ENCODE measurements around the gene CYS1.

DNA sequence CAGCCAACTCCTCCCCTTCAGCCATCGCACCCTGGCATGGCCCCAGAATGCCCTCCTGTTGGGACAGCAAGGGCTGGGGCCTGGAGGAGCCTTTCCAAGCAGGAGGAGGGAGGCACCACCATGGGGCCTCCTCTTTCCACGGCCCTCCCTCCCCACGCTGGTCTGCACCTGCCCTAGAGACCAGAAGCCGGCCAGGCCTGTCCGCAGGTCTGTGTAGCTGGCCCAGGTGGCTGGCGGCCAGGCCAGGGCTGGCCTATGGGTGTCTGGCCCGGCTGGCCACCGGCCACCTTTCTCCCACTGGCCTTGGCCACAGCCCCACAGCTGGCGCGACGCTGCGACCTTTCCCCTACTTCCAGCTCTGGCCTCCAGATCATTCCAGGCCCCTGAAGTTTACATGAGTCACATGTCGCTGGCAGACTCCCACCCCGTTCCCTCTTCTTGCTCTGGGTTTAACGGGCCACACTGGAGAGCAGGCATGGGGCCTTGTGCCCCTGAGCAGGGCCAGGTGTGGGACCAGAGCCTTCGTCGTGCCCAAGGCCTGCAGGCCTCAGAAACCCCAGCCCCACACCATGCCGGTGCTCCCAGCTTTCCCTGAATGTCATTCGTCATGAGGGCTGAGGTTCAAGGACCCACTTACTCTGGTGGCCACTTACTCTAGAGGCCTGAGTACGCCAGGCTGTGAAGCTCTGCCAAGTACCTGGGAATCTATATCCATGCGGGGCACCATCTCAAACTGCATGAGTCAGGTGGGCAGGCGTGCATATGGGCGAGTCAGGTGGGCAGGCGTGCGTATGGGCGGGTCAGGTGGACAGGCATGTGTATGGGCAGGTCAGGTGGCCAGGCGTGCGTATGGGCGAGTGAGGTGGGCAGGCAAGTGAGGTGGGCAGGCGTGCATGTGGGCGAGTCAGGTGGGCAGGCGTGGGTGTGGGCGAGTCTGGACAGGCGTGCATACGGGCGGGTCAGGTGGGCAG, 70.1 kb downstream of the CYS1 start:
- TF ChIP-seq, protein P1, sequence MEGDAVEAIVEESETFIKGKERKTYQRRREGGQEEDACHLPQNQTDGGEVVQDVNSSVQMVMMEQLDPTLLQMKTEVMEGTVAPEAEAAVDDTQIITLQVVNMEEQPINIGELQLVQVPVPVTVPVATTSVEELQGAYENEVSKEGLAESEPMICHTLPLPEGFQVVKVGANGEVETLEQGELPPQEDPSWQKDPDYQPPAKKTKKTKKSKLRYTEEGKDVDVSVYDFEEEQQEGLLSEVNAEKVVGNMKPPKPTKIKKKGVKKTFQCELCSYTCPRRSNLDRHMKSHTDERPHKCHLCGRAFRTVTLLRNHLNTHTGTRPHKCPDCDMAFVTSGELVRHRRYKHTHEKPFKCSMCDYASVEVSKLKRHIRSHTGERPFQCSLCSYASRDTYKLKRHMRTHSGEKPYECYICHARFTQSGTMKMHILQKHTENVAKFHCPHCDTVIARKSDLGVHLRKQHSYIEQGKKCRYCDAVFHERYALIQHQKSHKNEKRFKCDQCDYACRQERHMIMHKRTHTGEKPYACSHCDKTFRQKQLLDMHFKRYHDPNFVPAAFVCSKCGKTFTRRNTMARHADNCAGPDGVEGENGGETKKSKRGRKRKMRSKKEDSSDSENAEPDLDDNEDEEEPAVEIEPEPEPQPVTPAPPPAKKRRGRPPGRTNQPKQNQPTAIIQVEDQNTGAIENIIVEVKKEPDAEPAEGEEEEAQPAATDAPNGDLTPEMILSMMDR (IDR thresholded peaks at IDR 0.05), result no peak
- TF ChIP-seq POLR2A (IDR thresholded peaks at IDR 0.05), result no peak
